B cell (primary cell): ENCODE measurements around the gene USP48. TPM values are rescaled to one million over a fixed set of nuclear protein-coding genes. Genes with fewer than 3 reads are reported as not detected.

ENCODE experiments used
- ATAC-seq: fragments of 200-7000 bp; cut with Tn5 transposase; one replicate; pipeline ENCODE4 v1.10.0; 2021; ENCODE audit warnings: low read depth, mild to moderate bottlenecking, moderate number of reproducible peaks, moderate library complexity
- CTCF ChIA-PET: fragments of 350-600 bp; sonication (Branson Sonifier 250); formaldehyde crosslinking; loops from one replicate; lab custom pipeline; 2021; ENCODE audit warnings: antibody characterized with exemption, inconsistent platforms; lab: Charles Lee
- POLR2A ChIA-PET: fragments of 350-600 bp; sonication (Branson Sonifier 250); formaldehyde crosslinking; loops from one replicate; lab custom pipeline; 2021; ENCODE audit warnings: antibody characterized with exemption; lab: Charles Lee
- DNase-seq: peaks from one replicate; pipeline ENCODE4 v3.0.0; 2013
- H2AFZ ChIP-seq: 2 replicates; pipeline ENCODE4 v1.6.1; 2012; ENCODE audit warnings: mild to moderate bottlenecking, low read depth, low read length; ENCODE audit not compliant: insufficient read depth, poor library complexity, severe bottlenecking
- H3K27ac ChIP-seq, 2 donors: 1 replicate in 1 of 2; 2 replicates in 1 of 2; pipeline ENCODE4 v1.5.1; 2012 to 2013; ENCODE audit warnings: low read length in 2 of 2, mild to moderate bottlenecking in 2 of 2, moderate library complexity in 1 of 2
- H3K27me3 ChIP-seq, 4 experiments: fragments of 200-600 bp in 1 of 4; sonication (generic) in 1 of 4; replicated peaks in 1 of 4; 1 replicate in 2 of 4; 2 replicates in 2 of 4; pipeline versions ENCODE4 v1.6.1 to v1.7.0; 2013 to 2016; ENCODE audit warnings: low read length in 3 of 4, mild to moderate bottlenecking in 2 of 4, mixed read lengths in 1 of 4, moderate library complexity in 1 of 4; ENCODE audit not compliant: insufficient read depth in 4 of 4, control insufficient read depth in 3 of 4; ENCODE audit errors: control extremely low read depth in 1 of 4
- H3K36me3 ChIP-seq, 2 experiments: replicated peaks in 1 of 2; 1 replicate in 1 of 2; 2 replicates in 1 of 2; pipeline versions ENCODE4 v1.6.1 to v1.7.1; 2013; ENCODE audit warnings: low read length in 1 of 2; ENCODE audit not compliant: insufficient read depth in 2 of 2, control insufficient read depth in 1 of 2; ENCODE audit errors: control extremely low read depth in 1 of 2, extremely low read depth in 1 of 2
- H3K4me1 ChIP-seq, 2 donors: fragments of 200-600 bp in 1 of 2; sonication (generic) in 1 of 2; 1 replicate in 1 of 2; 2 replicates in 1 of 2; pipeline versions ENCODE4 v1.5.1 to v1.6.1; 2013 to 2017; ENCODE audit warnings: low read length in 2 of 2; ENCODE audit not compliant: control insufficient read depth in 2 of 2, insufficient read depth in 2 of 2
- H3K4me2 ChIP-seq: replicated peaks from 2 replicates; pipeline ENCODE3; 2012; ENCODE audit warnings: mild to moderate bottlenecking, low read depth, low read length; ENCODE audit not compliant: poor library complexity, severe bottlenecking
- H3K4me3 ChIP-seq, 5 experiments: fragments of 200-600 bp in 1 of 5; sonication (generic) in 1 of 5; 1 replicate in 3 of 5; 2 replicates in 2 of 5; pipeline versions ENCODE4 v1.5.1 to v1.7.0; 2011 to 2016; ENCODE audit warnings: low read length in 4 of 5, mild to moderate bottlenecking in 4 of 5, low read depth in 2 of 5, control low read depth in 1 of 5, moderate library complexity in 1 of 5; ENCODE audit not compliant: insufficient read depth in 1 of 5; ENCODE audit errors: control extremely low read depth in 1 of 5, extremely low read depth in 1 of 5
- H3K79me2 ChIP-seq: fragments of 200-600 bp; sonication (generic); one replicate; pipeline ENCODE4 v1.6.0; 2016; ENCODE audit warnings: low read length; ENCODE audit not compliant: control insufficient read depth, insufficient read depth
- H3K9ac ChIP-seq: fragments of 200-600 bp; sonication (generic); 2 replicates; pipeline ENCODE4 v1.6.1; 2017; ENCODE audit warnings: mild to moderate bottlenecking, low read length, moderate library complexity
- H3K9me3 ChIP-seq, 3 donors: one replicate each; pipeline versions ENCODE4 v1.6.1 to v1.7.1; 2013; ENCODE audit warnings: low read length in 2 of 3; ENCODE audit not compliant: control insufficient read depth in 2 of 3, insufficient read depth in 1 of 3; ENCODE audit errors: control extremely low read depth in 1 of 3
- H4K20me1 ChIP-seq: 2 replicates; pipeline ENCODE4 v1.6.0; 2012; ENCODE audit warnings: mild to moderate bottlenecking, low read length; ENCODE audit not compliant: insufficient read depth, control insufficient read depth, poor library complexity, severe bottlenecking
- H3K27ac Mint-ChIP-seq: one replicate; pipeline ENCODE4 v1.8.0; 2021; ENCODE audit warnings: mixed read lengths
- H3K27me3 Mint-ChIP-seq: one replicate; pipeline ENCODE4 v1.8.0; 2021; ENCODE audit warnings: mixed read lengths
- H3K4me1 Mint-ChIP-seq: one replicate; pipeline ENCODE4 v1.8.0; 2021; ENCODE audit warnings: mixed read lengths
- H3K4me3 Mint-ChIP-seq: one replicate; pipeline ENCODE4 v1.8.0; 2021; ENCODE audit warnings: mixed read lengths
- H3K9me3 Mint-ChIP-seq: one replicate; pipeline ENCODE4 v1.8.0; 2022; ENCODE audit warnings: mixed read lengths; ENCODE audit not compliant: insufficient read depth
- EZH2 ChIP-seq: IDR thresholded peaks from 2 replicates; pipeline ENCODE4 v1.6.1; 2012; ENCODE audit warnings: borderline replicate concordance, low read depth, mild to moderate bottlenecking, moderate library complexity, low read length; ENCODE audit not compliant: insufficient read depth, poor library complexity, severe bottlenecking
- WGBS: methylation state at CpG from one replicate; pipeline ENCODE4 v1.1.5; 2013; ENCODE audit warnings: missing lambda C conversion rate; ENCODE audit not compliant: insufficient coverage; 5-methylcytosine and 5-hydroxymethylcytosine counted together
- intact Hi-C: fragments of 100-400 bp; cut with micrococcal nuclease; formaldehyde crosslinking; loops from one replicate; pipeline ENCODE4 v1.10.0; 2022
- polyA plus RNA-seq: library from polyadenylated mRNA; depleted of rRNA; stranded (reverse); fragments of >200 nt; gene quantifications from 2 replicates; pipeline ENCODE4 v1.2.3, GENCODE V29; 2012
- total RNA-seq, 2 donors: library from RNA; stranded (reverse); fragments of 120-200 nt in 1 of 2; gene quantifications; 1 replicate in 1 of 2; 2 replicates in 1 of 2; pipeline versions ENCODE4 v1.2.3 to v1.2.4, GENCODE V29; 2013 to 2022
- TF ChIP-seq, protein P1 (sequence below): fragments of 200-600 bp; IDR thresholded peaks from one replicate; pipeline ENCODE4 v1.8.0; 2022; ENCODE audit warnings: antibody characterized with exemption, mild to moderate bottlenecking

USP48 gene
- total and polyA plus RNA-seq, 2 donors (not counting 1 experiment from before 2014, with no cell fraction given): 21.2 to 135 TPM

DNA sequence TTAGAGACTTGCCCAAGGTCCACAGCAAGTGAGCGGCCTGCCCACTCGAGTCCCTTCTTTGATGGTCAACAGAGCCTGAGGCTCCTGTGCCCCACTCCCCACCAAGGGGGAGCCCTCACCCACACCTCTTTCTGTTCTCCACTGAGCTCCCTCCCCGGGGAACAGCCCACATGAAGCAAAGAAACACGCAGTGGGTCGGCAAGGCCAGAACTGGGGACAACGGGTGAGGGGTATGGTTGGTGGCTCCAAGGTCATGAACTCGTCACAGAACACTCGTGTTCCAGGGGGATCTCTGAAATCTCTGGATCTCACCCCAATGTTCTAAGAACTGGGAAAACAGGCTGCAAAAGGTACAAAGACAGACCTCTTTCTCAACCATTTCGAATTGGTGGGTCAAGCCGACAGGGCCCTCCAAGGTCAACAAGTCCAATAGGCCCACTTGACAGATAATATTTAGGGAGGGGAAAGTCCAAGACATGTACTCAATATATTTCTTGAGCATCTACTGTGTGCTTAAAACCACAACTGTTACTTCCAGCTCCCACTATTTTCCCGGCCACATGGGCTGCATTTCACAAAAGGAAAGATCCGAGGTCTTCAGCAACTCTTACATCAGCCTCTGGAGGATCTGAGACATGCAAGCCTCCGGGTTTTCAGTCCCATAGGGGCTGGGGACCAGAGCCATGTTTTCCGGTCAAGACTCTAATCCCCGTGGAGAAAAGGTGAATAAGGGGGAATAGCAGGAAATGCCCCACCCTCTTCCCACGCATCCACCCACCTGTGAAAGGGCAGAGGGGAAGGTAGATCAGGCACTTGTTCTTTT, 112.7 kb downstream of the USP48 start:
- DNase-seq (no peak), ATAC-seq (no peak)
- Histone ChIP-seq H3K9me3 (peaks cover 0 to 22% (median 0%) of the 10 kb centered on the region in 3 donors), H3K4me1 (peaks cover 19 to 26% of the 10 kb centered on the region in 2 donors), H3K79me2 (no peaks in the 10 kb centered on the region), H3K9ac (peak overlapping the region; percentile 45), H3K27me3 (peaks cover 0 to 44% (median 19%) of the 10 kb centered on the region in 4 experiments), H3K4me2 (peak overlapping the region; percentile 82), H4K20me1 (no peaks in the 10 kb centered on the region), H3K36me3 (no peaks in the 10 kb centered on the region), H3K27ac (no peak overlapping the region), H3K4me3 (no peak overlapping the region), H2AFZ (no peak overlapping the region)
- ChIA-PET CTCF (no interaction called here), POLR2A (no interaction called here)
- peak overlapping the region; percentile 72 for H3K4me3 Mint-ChIP-seq
- peaks cover 20% of the 10 kb centered on the region for H3K27me3 Mint-ChIP-seq
- no peaks in the 10 kb centered on the region for H3K9me3 Mint-ChIP-seq
- intact Hi-C loops: no loop called here
- 80% methylated on average over 10 of the region's 16 CpGs for WGBS
- peaks cover 18% of the 10 kb centered on the region for H3K4me1 Mint-ChIP-seq
- no peak overlapping the region for H3K27ac Mint-ChIP-seq
- no peak for TF ChIP-seq EZH2
- TF ChIP-seq, protein P1, sequence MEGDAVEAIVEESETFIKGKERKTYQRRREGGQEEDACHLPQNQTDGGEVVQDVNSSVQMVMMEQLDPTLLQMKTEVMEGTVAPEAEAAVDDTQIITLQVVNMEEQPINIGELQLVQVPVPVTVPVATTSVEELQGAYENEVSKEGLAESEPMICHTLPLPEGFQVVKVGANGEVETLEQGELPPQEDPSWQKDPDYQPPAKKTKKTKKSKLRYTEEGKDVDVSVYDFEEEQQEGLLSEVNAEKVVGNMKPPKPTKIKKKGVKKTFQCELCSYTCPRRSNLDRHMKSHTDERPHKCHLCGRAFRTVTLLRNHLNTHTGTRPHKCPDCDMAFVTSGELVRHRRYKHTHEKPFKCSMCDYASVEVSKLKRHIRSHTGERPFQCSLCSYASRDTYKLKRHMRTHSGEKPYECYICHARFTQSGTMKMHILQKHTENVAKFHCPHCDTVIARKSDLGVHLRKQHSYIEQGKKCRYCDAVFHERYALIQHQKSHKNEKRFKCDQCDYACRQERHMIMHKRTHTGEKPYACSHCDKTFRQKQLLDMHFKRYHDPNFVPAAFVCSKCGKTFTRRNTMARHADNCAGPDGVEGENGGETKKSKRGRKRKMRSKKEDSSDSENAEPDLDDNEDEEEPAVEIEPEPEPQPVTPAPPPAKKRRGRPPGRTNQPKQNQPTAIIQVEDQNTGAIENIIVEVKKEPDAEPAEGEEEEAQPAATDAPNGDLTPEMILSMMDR: no peak
